HepG2 (cell line): ENCODE results near the gene CHADL. TPM values are rescaled to one million over a fixed set of nuclear protein-coding genes. Genes with fewer than 3 reads are reported as not detected.

Experiments used
- ATF7 ChIP-seq, 2 experiments: fragments of 450-650 bp in 1 of 2; sonication (generic) in 1 of 2; formaldehyde crosslinking in 1 of 2; IDR thresholded peaks; 2 replicates each; pipeline versions ENCODE4 v1.4.0 to v1.6.1; 2016 to 2020; ENCODE audit warnings: antibody characterized with exemption in 1 of 2, mild to moderate bottlenecking in 1 of 2, missing genetic modification reagents in 1 of 2
- GRHL1 ChIP-seq: sonication (generic); formaldehyde crosslinking; conservative IDR thresholded peaks from 2 replicates; pipeline ENCODE4 v1.8.0; 2022; ENCODE audit warnings: missing genetic modification reagents
- HNRNPK ChIP-seq: fragments of 200-400 bp; formaldehyde crosslinking; IDR thresholded peaks from 2 replicates; pipeline ENCODE4 v1.6.1; 2018; ENCODE audit warnings: low read length, low read depth, moderate library complexity, mild to moderate bottlenecking; ENCODE audit not compliant: poor library complexity, severe bottlenecking
- MTF2 ChIP-seq: sonication (generic); formaldehyde crosslinking; IDR thresholded peaks from 2 replicates; pipeline ENCODE4 v1.5.0; 2020; ENCODE audit warnings: missing genetic modification reagents, borderline replicate concordance
- NRL ChIP-seq: sonication (generic); formaldehyde crosslinking; IDR thresholded peaks from 2 replicates; pipeline ENCODE4 v1.5.0; 2020; ENCODE audit warnings: missing genetic modification reagents, mild to moderate bottlenecking, moderate library complexity, borderline replicate concordance
- RBM39 ChIP-seq: fragments of 200-400 bp; formaldehyde crosslinking; IDR thresholded peaks from one replicate; pipeline ENCODE4 v1.6.1; 2018; ENCODE audit warnings: antibody characterized with exemption, mild to moderate bottlenecking, low read depth, low read length; ENCODE audit not compliant: poor library complexity, severe bottlenecking
- SNAPC2 ChIP-seq: sonication (generic); formaldehyde crosslinking; IDR thresholded peaks from 2 replicates; pipeline ENCODE4 v1.8.1; 2022; ENCODE audit warnings: mild to moderate bottlenecking, missing genetic modification reagents
- SNRNP70 ChIP-seq: fragments of 200-400 bp; formaldehyde crosslinking; IDR thresholded peaks from 2 replicates; pipeline ENCODE4 v1.6.1; 2017; ENCODE audit warnings: mild to moderate bottlenecking, low read depth, low read length, moderate library complexity
- THAP7 ChIP-seq: sonication (generic); formaldehyde crosslinking; IDR thresholded peaks from 2 replicates; pipeline ENCODE4 v1.8.1; 2023; ENCODE audit warnings: mild to moderate bottlenecking, missing genetic modification reagents
- U2AF2 ChIP-seq: fragments of 200-400 bp; formaldehyde crosslinking; IDR thresholded peaks from 2 replicates; pipeline ENCODE4 v1.6.1; 2017; ENCODE audit warnings: low read depth, mild to moderate bottlenecking, low read length
- ZNF383 ChIP-seq: sonication (generic); formaldehyde crosslinking; IDR thresholded peaks from 2 replicates; pipeline ENCODE4 v1.4.0; 2020; ENCODE audit warnings: missing genetic modification reagents, mild to moderate bottlenecking, borderline replicate concordance
- ZNF431 ChIP-seq: sonication (generic); formaldehyde crosslinking; IDR thresholded peaks from 2 replicates; pipeline ENCODE4 v1.9.0; 2022; ENCODE audit warnings: missing genetic modification reagents, low read depth, mild to moderate bottlenecking, borderline replicate concordance
- ZNF646 ChIP-seq: sonication (generic); formaldehyde crosslinking; IDR thresholded peaks from 2 replicates; pipeline ENCODE4 v1.9.0; 2021; ENCODE audit warnings: mild to moderate bottlenecking, missing genetic modification reagents
- ZNF746 ChIP-seq: sonication (generic); formaldehyde crosslinking; IDR thresholded peaks from 2 replicates; pipeline ENCODE4 v1.8.0; 2022; ENCODE audit warnings: mild to moderate bottlenecking, missing genetic modification reagents
- ZNF761 ChIP-seq: sonication (generic); formaldehyde crosslinking; conservative IDR thresholded peaks from 2 replicates; pipeline ENCODE4 v1.4.0; 2020; ENCODE audit warnings: mild to moderate bottlenecking, missing genetic modification reagents
- ZNF768 ChIP-seq: sonication (generic); formaldehyde crosslinking; IDR thresholded peaks from 2 replicates; pipeline ENCODE4 v1.4.0; 2020; ENCODE audit warnings: missing genetic modification reagents
- polyA plus RNA-seq, 8 experiments: library from polyadenylated mRNA; depleted of rRNA in 3 of 8; stranded (reverse) in 7 of 8; unstranded in 1 of 8; fragments of >200 nt; fragmentation: Illumina TruSeq in 4 of 8; extraction: Trizol in 4 of 8; gene quantifications; 2 replicates each; pipeline versions ENCODE4 v1.2.1 to v1.2.3, GENCODE V29; 2011 to 2016; ENCODE audit warnings: low read depth in 4 of 8, missing spikeins in 1 of 8, mixed read lengths in 1 of 8; ENCODE audit not compliant: insufficient read depth in 1 of 8
- total RNA-seq, 5 experiments: library from RNA; depleted of rRNA; stranded (reverse); fragments of >200 nt; fragmentation: Illumina TruSeq; extraction: Trizol; gene quantifications; 2 replicates each; pipeline ENCODE4 v1.2.3, GENCODE V29; 2016; ENCODE audit warnings: low read depth in 1 of 5
- TF ChIP-seq, protein P1 (sequence below), 2 experiments: fragments of 450-650 bp in 1 of 2; sonication (generic) in 1 of 2; formaldehyde crosslinking; IDR thresholded peaks; 2 replicates each; pipeline versions ENCODE4 v1.5.0 to v1.8.0; 2020 to 2022; ENCODE audit warnings: mild to moderate bottlenecking in 1 of 2, missing genetic modification reagents in 1 of 2

The CHADL gene
- total and polyA plus RNA-seq, 2 of the 13 experiments (the other 11 are each of a cell fraction or from before 2014, with no cell fraction given): 2.8 to 8.1 TPM

DNA sequence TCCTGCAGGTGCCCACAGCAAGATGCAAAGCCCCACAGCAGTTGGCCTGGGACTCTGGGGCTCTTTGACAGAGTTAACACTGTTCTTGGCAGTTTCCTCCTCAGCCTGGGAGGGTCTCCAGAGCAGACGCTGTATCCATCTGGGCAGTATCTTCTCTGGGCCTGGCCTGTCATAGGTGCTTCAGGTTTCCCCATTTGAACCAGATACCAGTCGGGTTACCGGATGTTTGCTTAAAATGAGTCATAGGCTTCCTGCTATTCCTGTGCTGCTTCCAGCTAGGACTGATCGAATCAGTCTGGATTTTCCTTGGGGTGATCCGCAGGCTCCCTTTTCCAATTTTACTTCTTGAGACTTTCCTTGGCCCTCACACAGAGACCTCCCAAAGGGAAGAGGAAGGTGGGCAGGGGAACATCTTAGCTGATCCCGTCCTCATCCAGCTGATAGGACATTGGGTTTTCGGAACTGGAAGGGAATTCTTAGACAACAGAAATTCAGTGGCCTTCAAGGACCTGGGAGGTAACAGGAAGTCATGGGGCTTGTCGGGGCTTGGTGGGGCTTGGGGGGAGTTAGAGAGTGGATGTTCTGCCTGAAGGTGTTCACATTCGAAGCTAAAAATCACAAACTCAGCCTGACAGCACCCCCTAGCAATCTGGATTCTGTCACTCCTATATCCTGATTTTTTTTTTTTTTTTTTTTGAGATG lies 47.7 kb upstream of the CHADL start (continued):
- TF ChIP-seq ZNF431 (CRISPR knock-in tag): no peak
- no peak for TF ChIP-seq THAP7 (CRISPR knock-in tag)
- no peak for TF ChIP-seq ZNF768
- no peak for TF ChIP-seq RBM39
- TF ChIP-seq ZNF746 (CRISPR knock-in tag): no peak
- no peak for TF ChIP-seq ZNF383 (CRISPR knock-in tag)
- no peak for TF ChIP-seq HNRNPK
- no peak for TF ChIP-seq ZNF646 (CRISPR knock-in tag)
- no peak for TF ChIP-seq SNRNP70
- TF ChIP-seq SNAPC2 (CRISPR knock-in tag): 0 out of 2 replicates have a peak, but pooled peaks have one; percentile 23
- no peak for TF ChIP-seq GRHL1
- no peak for TF ChIP-seq ZNF761 (CRISPR knock-in tag)
- TF ChIP-seq MTF2 (CRISPR knock-in tag): no peak
- TF ChIP-seq ATF7 (IDR thresholded peaks at IDR 0.05): 0 out of 2 replicates have a peak, but pooled peaks have one; percentile 8
- TF ChIP-seq ATF7 (CRISPR knock-in tag; IDR thresholded peaks at IDR 0.05): no peak
- TF ChIP-seq, protein P1, sequence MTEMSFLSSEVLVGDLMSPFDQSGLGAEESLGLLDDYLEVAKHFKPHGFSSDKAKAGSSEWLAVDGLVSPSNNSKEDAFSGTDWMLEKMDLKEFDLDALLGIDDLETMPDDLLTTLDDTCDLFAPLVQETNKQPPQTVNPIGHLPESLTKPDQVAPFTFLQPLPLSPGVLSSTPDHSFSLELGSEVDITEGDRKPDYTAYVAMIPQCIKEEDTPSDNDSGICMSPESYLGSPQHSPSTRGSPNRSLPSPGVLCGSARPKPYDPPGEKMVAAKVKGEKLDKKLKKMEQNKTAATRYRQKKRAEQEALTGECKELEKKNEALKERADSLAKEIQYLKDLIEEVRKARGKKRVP (CRISPR knock-in tag; IDR thresholded peaks at IDR 0.05): no peak
- TF ChIP-seq U2AF2: no peak
- no peak for TF ChIP-seq NRL
